H1 (cell line): ENCODE measurements around the gene SKAP2. TPM values are rescaled to one million over a fixed set of nuclear protein-coding genes. Genes with fewer than 3 reads are reported as not detected.

Source experiments
- CTCF ChIA-PET: fragments of 300-600 bp; sonication (Branson Sonifier 250); formaldehyde crosslinking; loops from one replicate; lab custom pipeline; 2021; ENCODE audit not compliant: partially characterized antibody; lab: Charles Lee
- POLR2A ChIA-PET: fragments of 300-600 bp; sonication (Branson Sonifier 250); formaldehyde crosslinking; loops from one replicate; lab custom pipeline; 2021; ENCODE audit warnings: inconsistent platforms; ENCODE audit not compliant: partially characterized antibody; lab: Charles Lee
- DNase-seq, 2 experiments: peaks; one replicate each; pipeline versions ENCODE4 v3.0.0 to v3.0.0-alpha.2; 2010 to 2022; ENCODE audit warnings: low spot score in 2 of 2, low read depth in 1 of 2, mixed read lengths in 1 of 2
- FAIRE-seq: peaks from 2 replicates; lab custom pipeline; 2011; peaks lifted over from hg19 to GRCh38; lab: Jason Lieb, UNC
- H2AFZ ChIP-seq: 2 replicates; pipeline ENCODE4 v1.8.1; 2012; ENCODE audit warnings: low read length, inconsistent platforms
- H2AK5ac ChIP-seq: 2 replicates; pipeline ENCODE4 v1.6.1; 2013; ENCODE audit warnings: low read depth, low read length
- H2BK120ac ChIP-seq: replicated peaks from 2 replicates; pipeline ENCODE3; 2013; ENCODE audit warnings: low read depth, low read length, inconsistent platforms
- H2BK12ac ChIP-seq: 2 replicates; pipeline ENCODE4 v1.6.1; 2013; ENCODE audit warnings: low read depth, low read length
- H2BK15ac ChIP-seq: 2 replicates; pipeline ENCODE4 v1.6.1; 2013; ENCODE audit warnings: low read length
- H2BK20ac ChIP-seq: 2 replicates; pipeline ENCODE4 v1.6.1; 2013; ENCODE audit warnings: low read length
- H2BK5ac ChIP-seq: 2 replicates; pipeline ENCODE4 v1.6.1; 2013; ENCODE audit warnings: low read depth, low read length
- H3K14ac ChIP-seq: 2 replicates; pipeline ENCODE4 v1.6.1; 2013; ENCODE audit warnings: inconsistent platforms; ENCODE audit not compliant: insufficient read length
- H3K18ac ChIP-seq: 2 replicates; pipeline ENCODE4 v1.6.1; 2013; ENCODE audit warnings: low read length; ENCODE audit errors: extremely low read depth
- H3K23ac ChIP-seq: 2 replicates; pipeline ENCODE4 v1.6.1; 2013; ENCODE audit warnings: inconsistent platforms; ENCODE audit not compliant: insufficient read length
- H3K23me2 ChIP-seq: 2 replicates; pipeline ENCODE4 v1.6.1; 2013; ENCODE audit warnings: low read depth, low read length
- H3K27ac ChIP-seq: 2 replicates; pipeline ENCODE4 v1.6.1; 2011; ENCODE audit warnings: low read depth, low read length, inconsistent platforms
- H3K27me3 ChIP-seq, 4 experiments: replicated peaks in 1 of 4; 1 replicate in 1 of 4; 2 replicates in 3 of 4; pipeline versions ENCODE4 v1.6.1 to v1.8.1; 2011 to 2013; ENCODE audit warnings: low read length in 3 of 4, mild to moderate bottlenecking in 3 of 4, inconsistent platforms in 2 of 4, mixed read lengths in 2 of 4, moderate library complexity in 1 of 4; ENCODE audit not compliant: control insufficient read depth in 3 of 4, insufficient read depth in 3 of 4; ENCODE audit errors: extremely low read depth in 1 of 4
- H3K36me3 ChIP-seq, 4 experiments: 2 replicates each; pipeline versions ENCODE4 v1.6.1 to v1.8.1; 2011 to 2013; ENCODE audit warnings: mild to moderate bottlenecking in 4 of 4, low read length in 3 of 4, moderate library complexity in 2 of 4, control low read depth in 1 of 4, inconsistent platforms in 1 of 4; ENCODE audit not compliant: insufficient read depth in 4 of 4, control insufficient read depth in 2 of 4
- H3K4ac ChIP-seq: replicated peaks from 2 replicates; pipeline ENCODE3; 2013; ENCODE audit warnings: low read length, low read depth, mixed read lengths, inconsistent platforms; ENCODE audit not compliant: insufficient read length
- H3K4me1 ChIP-seq, 4 experiments: replicated peaks in 1 of 4; 1 replicate in 1 of 4; 2 replicates in 3 of 4; pipeline versions ENCODE4 v1.6.1 to v1.8.1; 2011 to 2013; ENCODE audit warnings: low read length in 3 of 4, inconsistent platforms in 2 of 4, mixed read lengths in 1 of 4; ENCODE audit not compliant: insufficient read depth in 4 of 4, control insufficient read depth in 3 of 4
- H3K4me2 ChIP-seq, 2 experiments: 2 replicates each; pipeline versions ENCODE4 v1.6.1 to v1.8.1; 2011 to 2013; ENCODE audit warnings: low read depth in 2 of 2, low read length in 2 of 2, control low read depth in 1 of 2, inconsistent platforms in 1 of 2, mild to moderate bottlenecking in 1 of 2; ENCODE audit not compliant: insufficient read depth in 1 of 2
- H3K4me3 ChIP-seq, 4 experiments: fragments of 200-600, 300-600 bp in 1 of 4; sonication (generic), shearing (Covaris generic), sonication (Bioruptor Twin) in 1 of 4; 2 replicates each; pipeline versions ENCODE4 v1.5.1 to v1.8.1; 2011 to 2016; ENCODE audit warnings: low read length in 4 of 4, low read depth in 3 of 4, control low read depth in 2 of 4, inconsistent platforms in 2 of 4, mild to moderate bottlenecking in 2 of 4, mixed read lengths in 1 of 4, moderate library complexity in 1 of 4; ENCODE audit not compliant: insufficient read depth in 2 of 4; ENCODE audit errors: extremely low read depth in 1 of 4
- H3K56ac ChIP-seq: replicated peaks from 2 replicates; pipeline ENCODE3; 2013; ENCODE audit warnings: low read depth, mild to moderate bottlenecking, mixed read lengths, low read length, inconsistent platforms; ENCODE audit not compliant: insufficient read length
- H3K79me1 ChIP-seq: 2 replicates; pipeline ENCODE4 v1.6.1; 2013; ENCODE audit warnings: low read depth, low read length, control low read depth
- H3K79me2 ChIP-seq, 2 experiments: 2 replicates each; pipeline versions ENCODE4 v1.6.1 to v1.8.1; 2012 to 2013; ENCODE audit warnings: low read length in 2 of 2, mild to moderate bottlenecking in 2 of 2, inconsistent platforms in 1 of 2; ENCODE audit not compliant: insufficient read depth in 2 of 2, control insufficient read depth in 1 of 2
- H3K9ac ChIP-seq, 4 experiments: replicated peaks in 1 of 4; 1 replicate in 1 of 4; 2 replicates in 3 of 4; pipeline versions ENCODE4 v1.6.1 to v1.8.1; 2011 to 2013; ENCODE audit warnings: low read depth in 3 of 4, low read length in 3 of 4, control low read depth in 2 of 4, mild to moderate bottlenecking in 2 of 4, moderate library complexity in 2 of 4, inconsistent platforms in 1 of 4; ENCODE audit errors: extremely low read depth in 1 of 4
- H3K9me3 ChIP-seq, 2 experiments: 2 replicates each; pipeline versions ENCODE4 v1.6.1 to v1.8.1; 2012 to 2013; ENCODE audit warnings: mild to moderate bottlenecking in 2 of 2, moderate library complexity in 2 of 2, control low read depth in 1 of 2, inconsistent platforms in 1 of 2, low read depth in 1 of 2, low read length in 1 of 2, mixed read lengths in 1 of 2; ENCODE audit not compliant: insufficient read depth in 2 of 2
- H4K20me1 ChIP-seq, 2 experiments: replicated peaks in 1 of 2; 2 replicates each; pipeline versions ENCODE3 to v1.8.1; 2011 to 2013; ENCODE audit warnings: inconsistent platforms in 2 of 2, low read length in 2 of 2, mild to moderate bottlenecking in 1 of 2; ENCODE audit not compliant: insufficient read depth in 2 of 2, control insufficient read depth in 1 of 2
- H4K5ac ChIP-seq: 2 replicates; pipeline ENCODE4 v1.6.1; 2013; ENCODE audit warnings: low read length, low read depth, mixed read lengths, inconsistent platforms; ENCODE audit not compliant: insufficient read length
- H4K8ac ChIP-seq: 2 replicates; pipeline ENCODE4 v1.8.0; 2013; ENCODE audit warnings: mild to moderate bottlenecking, moderate library complexity, low read length, inconsistent platforms; ENCODE audit not compliant: insufficient read depth; ENCODE audit errors: extremely low read depth
- H4K91ac ChIP-seq: replicated peaks from 2 replicates; pipeline ENCODE3; 2013; ENCODE audit warnings: low read length, mixed read lengths, inconsistent platforms; ENCODE audit not compliant: insufficient read length
- ASH2L ChIP-seq: fragments of 200-600, 300-600 bp; sonication (generic); IDR thresholded peaks from one replicate; pipeline ENCODE4 v1.7.1; 2017; ENCODE audit warnings: low read length
- ATF2 ChIP-seq: IDR thresholded peaks from 2 replicates; pipeline ENCODE4 v1.6.1; 2012; ENCODE audit warnings: low read length, inconsistent platforms
- CBX5 ChIP-seq: fragments of 300-800, 300-1000 bp; sonication (generic); IDR thresholded peaks from 2 replicates; pipeline ENCODE4 v1.7.1; 2016; ENCODE audit warnings: antibody characterized with exemption, low read length, low read depth
- CHD1 ChIP-seq: IDR thresholded peaks from 2 replicates; pipeline ENCODE4 v1.6.1; 2012; ENCODE audit warnings: low read depth, low read length, improper control_type of control experiment
- JUN ChIP-seq: IDR thresholded peaks from 2 replicates; pipeline ENCODE4 v1.6.1; 2011; ENCODE audit warnings: low read depth, mild to moderate bottlenecking, improper control_type of control experiment, low read length
- KDM1A ChIP-seq: fragments of 200-600, 300-600 bp; sonication (generic); IDR thresholded peaks from 2 replicates; pipeline ENCODE4 v1.7.1; 2016; ENCODE audit warnings: mild to moderate bottlenecking, low read length, borderline replicate concordance
- KDM5A ChIP-seq: fragments of 200-600 bp; IDR thresholded peaks from 2 replicates; pipeline ENCODE4 v1.7.1; 2012; ENCODE audit warnings: mild to moderate bottlenecking, low read length, inconsistent platforms, mixed read lengths
- PHF8 ChIP-seq: fragments of 200-600 bp; sonication (generic); conservative IDR thresholded peaks from 2 replicates; pipeline ENCODE4 v1.7.1; 2012; ENCODE audit warnings: low read depth, mild to moderate bottlenecking, inconsistent platforms, low read length, moderate library complexity
- TAF1 ChIP-seq: IDR thresholded peaks from 2 replicates; pipeline ENCODE4 v1.6.1; 2011; ENCODE audit warnings: mild to moderate bottlenecking, low read depth, low read length
- polyA plus RNA-seq, 7 experiments: library from polyadenylated mRNA; depleted of rRNA in 3 of 7; stranded (reverse) in 5 of 7; unstranded in 2 of 7; fragments of >200 nt in 5 of 7; fragments of 200-250 nt in 2 of 7; gene quantifications; 1 replicate in 5 of 7; 2 replicates in 1 of 7; 4 replicates in 1 of 7; pipeline versions ENCODE4 v1.2.1 to v1.2.3, GENCODE V29; 2011 to 2013; ENCODE audit warnings: missing spikeins in 2 of 7, mixed read lengths in 2 of 7
- total RNA-seq: library from RNA; stranded (reverse); fragmentation: NEBNext Ultra II Directional; extraction: Animal tissue kit (Norgen Biotek cat#: 25700); gene quantifications from 2 replicates; pipeline ENCODE4 v1.2.1, GENCODE V29; 2021

Gene SKAP2
- total and polyA plus RNA-seq, 2 of the 8 experiments (the other 6 are each of a cell fraction or from before 2014, with no cell fraction given): 0.53 to 5.1 TPM

GRCh38 chr7:26721450-26721849, 142.9 kb downstream of the SKAP2 start:
- no peak overlapping the region for H2BK15ac ChIP-seq
- no peaks in the 10 kb centered on the region for H3K79me2 ChIP-seq
- no peak overlapping the region for H2BK5ac ChIP-seq
- no peak overlapping the region for H3K4ac ChIP-seq
- no peak overlapping the region for H2AFZ ChIP-seq
- H4K8ac ChIP-seq: no peak overlapping the region
- H3K36me3 ChIP-seq: no peaks in the 10 kb centered on the region
- POLR2A ChIA-PET: no interaction called here
- no peaks in the 10 kb centered on the region for H3K27me3 ChIP-seq
- no peaks in the 10 kb centered on the region for H3K23me2 ChIP-seq
- no peak overlapping the region for H2BK20ac ChIP-seq
- DNase-seq (no peak), FAIRE-seq (no peak)
- TF ChIP-seq KDM5A (no peak), CHD1 (no peak), PHF8 (no peak), CBX5 (no peak), KDM1A (no peak), ATF2 (no peak), ASH2L (no peak), TAF1 (no peak), JUN (no peak)
- no peak overlapping the region for H3K9ac ChIP-seq
- H3K4me2 ChIP-seq: no peak overlapping the region
- H3K9me3 ChIP-seq: no peaks in the 10 kb centered on the region
- H4K20me1 ChIP-seq: no peaks in the 10 kb centered on the region
- H2BK120ac ChIP-seq: no peak overlapping the region
- no peaks in the 10 kb centered on the region for H3K79me1 ChIP-seq
- H2AK5ac ChIP-seq: no peak overlapping the region
- no peak overlapping the region for H3K14ac ChIP-seq
- no peak overlapping the region for H3K27ac ChIP-seq
- H3K4me1 ChIP-seq: no peaks in the 10 kb centered on the region
- no peak overlapping the region for H3K18ac ChIP-seq
- no peak overlapping the region for H3K23ac ChIP-seq
- no peak overlapping the region for H2BK12ac ChIP-seq
- H4K91ac ChIP-seq: no peak overlapping the region
- no peak overlapping the region for H3K4me3 ChIP-seq
- CTCF ChIA-PET: no interaction called here
- H3K56ac ChIP-seq: no peak overlapping the region
- H4K5ac ChIP-seq: no peak overlapping the region
